ENCODE data around the gene NSD1.

Gene NSD1

GRCh38 chr5:177123789-177124485, 9.6 kb upstream of the NSD1 start:
- TF ChIP-seq CTCF (IDR thresholded peaks at IDR 0.05; ENCODE audit: insufficient read depth, low read length) (no peak), POLR2AphosphoS5 (IDR thresholded peaks at IDR 0.05; ENCODE audit: low read depth) (no peak), GABPA (IDR thresholded peaks at IDR 0.05; ENCODE audit: low read depth) (no peak), SPI1 (IDR thresholded peaks at IDR 0.05; ENCODE audit: borderline replicate concordance, low read depth) (no peak), REST (IDR thresholded peaks at IDR 0.05; ENCODE audit: insufficient replicate concordance, low read depth) (no peak)
- no peak overlapping the region for H3K4me3 ChIP-seq (replicated peaks; ENCODE audit: insufficient read depth, low read length)

GRCh38 chr5:177124486-177124991, 9.0 kb upstream of the NSD1 start:
- no peak for TF ChIP-seq POLR2AphosphoS5 (IDR thresholded peaks at IDR 0.05; ENCODE audit: low read depth)
- no peak for TF ChIP-seq REST (IDR thresholded peaks at IDR 0.05; ENCODE audit: insufficient replicate concordance, low read depth)
- no peaks in the 10 kb centered on the region for H3K27me3 ChIP-seq (ENCODE audit: insufficient read depth, poor library complexity, severe bottlenecking)
- H3K4me3 ChIP-seq (replicated peaks; ENCODE audit: insufficient read depth, low read length): no peak overlapping the region
- no peak for DNase-seq (ENCODE audit: low read depth in 1 of 2, low spot score in 1 of 2)
- H3K27ac ChIP-seq (replicated peaks): no peak overlapping the region

More at GRCh38 chr5:177123789-177124485, 9.6 kb upstream of the NSD1 start:
- H3K27me3 ChIP-seq (ENCODE audit: insufficient read depth, poor library complexity, severe bottlenecking): no peaks in the 10 kb centered on the region
- no peak overlapping the region for H3K27ac ChIP-seq (replicated peaks)
- DNase-seq (ENCODE audit: low read depth in 1 of 2, low spot score in 1 of 2): no peak

DNA sequence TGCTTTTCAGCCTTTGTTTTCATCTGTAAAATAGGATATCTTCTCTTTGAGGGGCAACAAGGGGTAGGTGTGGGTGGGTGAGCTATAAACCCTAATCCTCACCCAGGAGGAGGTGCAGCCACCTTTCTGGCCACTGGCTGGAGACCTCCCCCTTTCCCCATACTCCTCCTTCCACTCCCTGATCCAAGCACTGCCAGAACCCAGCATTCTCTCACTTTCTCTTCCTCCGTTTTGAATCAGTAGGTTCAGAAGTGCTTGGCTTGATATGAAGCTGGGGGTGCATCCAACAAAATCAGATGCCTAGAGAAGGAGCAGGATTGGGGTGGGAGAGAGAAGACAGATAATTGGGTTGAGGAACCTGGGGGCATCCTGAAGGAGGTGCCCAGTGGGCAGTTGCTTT, 6.8 kb upstream of the NSD1 start:
- H3K27ac ChIP-seq (replicated peaks): no peak overlapping the region
- no peak overlapping the region for H3K4me3 ChIP-seq (replicated peaks; ENCODE audit: insufficient read depth, low read length)
- H3K27me3 ChIP-seq (ENCODE audit: insufficient read depth, poor library complexity, severe bottlenecking): no peaks in the 10 kb centered on the region
- DNase-seq (ENCODE audit: low read depth in 1 of 2, low spot score in 1 of 2): no peak
- TF ChIP-seq POLR2AphosphoS5 (IDR thresholded peaks at IDR 0.05; ENCODE audit: low read depth) (no peak), REST (IDR thresholded peaks at IDR 0.05; ENCODE audit: insufficient replicate concordance, low read depth) (no peak), CTCF (IDR thresholded peaks at IDR 0.05; ENCODE audit: insufficient read depth, low read length) (no peak), GABPA (IDR thresholded peaks at IDR 0.05; ENCODE audit: low read depth) (no peak), SPI1 (IDR thresholded peaks at IDR 0.05; ENCODE audit: borderline replicate concordance, low read depth) (no peak)
